Fibroblast of lung (primary cell): ENCODE measurements around the gene AGBL3. TPM values are rescaled to one million over a fixed set of nuclear protein-coding genes. Genes with fewer than 3 reads are reported as not detected.

Source experiments
- DNase-seq, 2 donors: peaks; one replicate each; pipeline versions ENCODE4 v3.0.0 to v3.0.0-alpha.2; 2010; ENCODE audit warnings: low read depth in 2 of 2
- H2AFZ ChIP-seq: 2 replicates; pipeline ENCODE4 v1.5.1; 2012; ENCODE audit warnings: low read length, control low read depth, inconsistent platforms
- H3K27ac ChIP-seq: 2 replicates; pipeline ENCODE4 v1.5.1; 2011; ENCODE audit warnings: low read length, control low read depth; ENCODE audit not compliant: insufficient read depth
- H3K27me3 ChIP-seq: 2 replicates; pipeline ENCODE4 v1.5.1; 2011; ENCODE audit warnings: mild to moderate bottlenecking, low read length; ENCODE audit not compliant: control insufficient read depth, insufficient read depth
- H3K36me3 ChIP-seq: 2 replicates; pipeline ENCODE4 v1.5.1; 2011; ENCODE audit warnings: low read length; ENCODE audit not compliant: control insufficient read depth, insufficient read depth
- H3K4me1 ChIP-seq: 2 replicates; pipeline ENCODE4 v1.5.1; 2011; ENCODE audit warnings: low read length; ENCODE audit not compliant: control insufficient read depth, insufficient read depth; ENCODE audit errors: extremely low read depth
- H3K4me2 ChIP-seq: 2 replicates; pipeline ENCODE4 v1.5.1; 2011; ENCODE audit warnings: low read length, control low read depth; ENCODE audit not compliant: insufficient read depth; ENCODE audit errors: extremely low read depth
- H3K4me3 ChIP-seq, 4 experiments: fragments of 200-600 bp in 1 of 4; sonication (generic) in 1 of 4; replicated peaks in 1 of 4; 2 replicates each; pipeline ENCODE4 v1.5.1; 2011 to 2016; ENCODE audit warnings: low read length in 4 of 4, low read depth in 3 of 4, mild to moderate bottlenecking in 3 of 4, control low read depth in 2 of 4, inconsistent platforms in 1 of 4, mixed read lengths in 1 of 4; ENCODE audit not compliant: insufficient read depth in 1 of 4; ENCODE audit errors: control extremely low read depth in 1 of 4
- H3K79me2 ChIP-seq: 2 replicates; pipeline ENCODE4 v1.5.1; 2012; ENCODE audit warnings: mild to moderate bottlenecking, low read length, inconsistent platforms; ENCODE audit not compliant: control insufficient read depth, insufficient read depth
- H3K9ac ChIP-seq: 2 replicates; pipeline ENCODE4 v1.5.1; 2011; ENCODE audit warnings: mild to moderate bottlenecking, low read length, control low read depth; ENCODE audit not compliant: insufficient read depth
- H3K9me3 ChIP-seq: 2 replicates; pipeline ENCODE4 v1.5.1; 2012; ENCODE audit warnings: low read depth, low read length; ENCODE audit not compliant: control insufficient read depth, insufficient read depth
- H4K20me1 ChIP-seq: 2 replicates; pipeline ENCODE4 v1.5.1; 2011; ENCODE audit warnings: low read length; ENCODE audit not compliant: control insufficient read depth, insufficient read depth; ENCODE audit errors: extremely low read depth
- CTCF ChIP-seq, 2 donors: IDR thresholded peaks in 1 of 2; conservative IDR thresholded peaks in 1 of 2; 1 replicate in 1 of 2; 2 replicates in 1 of 2; pipeline ENCODE4 v1.5.1; 2011 to 2012; ENCODE audit warnings: low read length in 2 of 2, control low read depth in 1 of 2, inconsistent platforms in 1 of 2, low read depth in 1 of 2, mild to moderate bottlenecking in 1 of 2
- EZH2 ChIP-seq: IDR thresholded peaks from 2 replicates; pipeline ENCODE4 v1.5.1; 2012; ENCODE audit warnings: low read length, control low read depth, mild to moderate bottlenecking; ENCODE audit errors: missing control alignments
- polyA plus RNA-seq, 2 donors: library from polyadenylated mRNA; depleted of rRNA in 1 of 2; stranded (reverse) in 1 of 2; unstranded in 1 of 2; fragments of >200 nt; gene quantifications; 2 replicates each; pipeline ENCODE4 v1.2.1, GENCODE V29; 2011 to 2012; ENCODE audit warnings: missing spikeins in 1 of 2
- total RNA-seq: library from RNA; depleted of rRNA; stranded (reverse); fragments of >200 nt; gene quantifications from 2 replicates; pipeline ENCODE4 v1.2.1, GENCODE V29; 2014

The AGBL3 gene
- total and polyA plus RNA-seq, 2 donors (not counting 1 experiment from before 2014, with no cell fraction given): 0.56 to 1.3 TPM

- no peak overlapping the region for H3K27ac ChIP-seq
- H3K79me2 ChIP-seq: peaks cover 27% of the 10 kb centered on the region
- no peaks in the 10 kb centered on the region for H3K27me3 ChIP-seq
- H2AFZ ChIP-seq: no peak overlapping the region
- peaks cover 14% of the 10 kb centered on the region for H3K4me1 ChIP-seq
- no peak overlapping the region for H3K9ac ChIP-seq
- H3K4me3 ChIP-seq: no peak overlapping the region
- no peak for DNase-seq
- TF ChIP-seq EZH2: no peak
- no peak for TF ChIP-seq CTCF (conservative IDR thresholded peaks at IDR 0.05 in 1 of 2, IDR thresholded peaks at IDR 0.05 in 1 of 2; ENCODE audit: low read depth in 1 of 2, low read length in 2 of 2)
- no peak overlapping the region for H3K4me2 ChIP-seq
- no peaks in the 10 kb centered on the region for H4K20me1 ChIP-seq
- H3K9me3 ChIP-seq: no peaks in the 10 kb centered on the region
- H3K36me3 ChIP-seq: peaks cover 33% of the 10 kb centered on the region
Measured at GRCh38 chr7:135165862-135166261, 179.6 kb downstream of the AGBL3 start.

GRCh38 chr7:135166338-135166990, 180.2 kb downstream of the AGBL3 start:
- Histone ChIP-seq H3K79me2 (peaks cover 27% of the 10 kb centered on the region), H3K9ac (no peak overlapping the region), H3K27me3 (no peaks in the 10 kb centered on the region), H3K27ac (no peak overlapping the region), H3K4me3 (no peak overlapping the region), H2AFZ (no peak overlapping the region), H3K9me3 (no peaks in the 10 kb centered on the region), H4K20me1 (no peaks in the 10 kb centered on the region), H3K4me1 (peaks cover 14% of the 10 kb centered on the region), H3K4me2 (no peak overlapping the region), H3K36me3 (peaks cover 33% of the 10 kb centered on the region)
- no peak for DNase-seq
- TF ChIP-seq EZH2 (no peak), CTCF (conservative IDR thresholded peaks at IDR 0.05 in 1 of 2, IDR thresholded peaks at IDR 0.05 in 1 of 2; ENCODE audit: low read depth in 1 of 2, low read length in 2 of 2) (no peak)

GRCh38 chr7:135167365-135167917, 181.1 kb downstream of the AGBL3 start:
- no peaks in the 10 kb centered on the region for H4K20me1 ChIP-seq
- no peak overlapping the region for H3K4me3 ChIP-seq
- DNase-seq: no peak
- H3K27ac ChIP-seq: no peak overlapping the region
- TF ChIP-seq EZH2 (no peak), CTCF (conservative IDR thresholded peaks at IDR 0.05 in 1 of 2, IDR thresholded peaks at IDR 0.05 in 1 of 2; ENCODE audit: low read depth in 1 of 2, low read length in 2 of 2) (no peak)
- H3K36me3 ChIP-seq: peaks cover 33% of the 10 kb centered on the region
- no peak overlapping the region for H3K4me2 ChIP-seq
- no peak overlapping the region for H3K9ac ChIP-seq
- peaks cover 14% of the 10 kb centered on the region for H3K4me1 ChIP-seq
- no peaks in the 10 kb centered on the region for H3K27me3 ChIP-seq
- no peaks in the 10 kb centered on the region for H3K9me3 ChIP-seq
- H3K79me2 ChIP-seq: peaks cover 27% of the 10 kb centered on the region
- H2AFZ ChIP-seq: no peak overlapping the region
